Left ventricle myocardium inferior (tissue), 1 donor: ENCODE data around the gene ZNF503. TPM values are rescaled to one million over a fixed set of nuclear protein-coding genes. Genes with fewer than 3 reads are reported as not detected.

Experiments
- DNase-seq: peaks from one replicate; pipeline ENCODE4 v3.0.0-alpha.2; 2020
- H3K27ac ChIP-seq: fragments of 200-600 bp; replicated peaks from 2 replicates; pipeline ENCODE4 v1.8.0; 2021
- H3K27me3 ChIP-seq: fragments of 200-600 bp; 2 replicates; pipeline ENCODE4 v1.8.0; 2021; ENCODE audit warnings: low read depth
- H3K36me3 ChIP-seq: fragments of 200-600 bp; 2 replicates; pipeline ENCODE4 v1.8.0; 2021
- H3K4me1 ChIP-seq: fragments of 200-600 bp; 2 replicates; pipeline ENCODE4 v1.8.0; 2021
- H3K4me3 ChIP-seq: fragments of 200-600 bp; 2 replicates; pipeline ENCODE4 v1.8.0; 2021; ENCODE audit warnings: mild to moderate bottlenecking, moderate library complexity
- H3K9me3 ChIP-seq: fragments of 200-600 bp; replicated peaks from 2 replicates; pipeline ENCODE4 v1.8.0; 2021
- CTCF ChIP-seq: fragments of 200-600 bp; IDR thresholded peaks from 2 replicates; pipeline ENCODE4 v1.8.0; 2021; ENCODE audit warnings: antibody characterized with exemption, mild to moderate bottlenecking, borderline replicate concordance
- intact Hi-C: fragments of 100-400 bp; cut with micrococcal nuclease; formaldehyde crosslinking; loops from one replicate; pipeline ENCODE4 v1.11.0; 2022
- total RNA-seq: library from RNA; stranded (reverse); fragmentation: NEBNext Ultra II Directional; extraction: Animal tissue kit (Norgen Biotek cat#: 25700); gene quantifications from one replicate; pipeline ENCODE4 v1.2.1, GENCODE V29; 2021
- donor health status: DM: no; HTN: yes; CAD: no; lungs with severe emphysema.

Gene ZNF503
- total RNA-seq, 1 donor from 2014 or later = 5.9 TPM

- peaks cover 8% of the 10 kb centered on the region for H3K27me3 ChIP-seq
- H3K4me1 ChIP-seq = peaks cover 54% of the 10 kb centered on the region
- H3K27ac ChIP-seq = peak overlapping the region; percentile 98
- TF ChIP-seq CTCF = no peak
- no peaks in the 10 kb centered on the region for H3K36me3 ChIP-seq
- H3K4me3 ChIP-seq = peak overlapping the region; percentile 94
- DNase-seq = peak; percentile 21
- intact Hi-C loops = loop anchor here (10.0 kb wide), 1 partner anchor 506 kb away; no protein-coding TSS in a partner anchor
- H3K9me3 ChIP-seq = no peaks in the 10 kb centered on the region
Measured at GRCh38 chr10:75408509-75408875, 6.9 kb upstream of the ZNF503 start.

GRCh38 chr10:75407713-75408508 lies 6.3 kb upstream of the ZNF503 start:
- Histone ChIP-seq H3K4me1 (peaks cover 60% of the 10 kb centered on the region), H3K36me3 (no peaks in the 10 kb centered on the region), H3K27ac (peak overlapping the region; percentile 98), H3K4me3 (peak overlapping the region; percentile 94), H3K9me3 (no peaks in the 10 kb centered on the region), H3K27me3 (peaks cover 8% of the 10 kb centered on the region)
- peak; percentile 60 for DNase-seq
- intact Hi-C loops = loop anchor here (10.0 kb wide), 1 partner anchor 507 kb away; no protein-coding TSS in a partner anchor
- peak; percentile 28 for TF ChIP-seq CTCF

GRCh38 chr10:75407224-75407712 lies 5.7 kb upstream of the ZNF503 start:
- H3K27ac ChIP-seq = peak overlapping the region; percentile 98
- no peak for DNase-seq
- intact Hi-C loops = loop anchor here (10.0 kb wide), 1 partner anchor 508 kb away; no protein-coding TSS in a partner anchor
- H3K36me3 ChIP-seq = no peaks in the 10 kb centered on the region
- TF ChIP-seq CTCF = no peak
- H3K9me3 ChIP-seq = no peaks in the 10 kb centered on the region
- H3K27me3 ChIP-seq = peaks cover 8% of the 10 kb centered on the region
- peak overlapping the region; percentile 94 for H3K4me3 ChIP-seq
- H3K4me1 ChIP-seq = peaks cover 65% of the 10 kb centered on the region

GRCh38 chr10:75406462-75407223 lies 5.1 kb upstream of the ZNF503 start:
- H3K9me3 ChIP-seq = no peaks in the 10 kb centered on the region
- TF ChIP-seq CTCF = no peak

More at GRCh38 chr10:75406462-75407223, 5.1 kb upstream of the ZNF503 start:
- peak overlapping the region; percentile 98 for H3K27ac ChIP-seq
- no peak overlapping the region for H3K4me3 ChIP-seq
- no peak for DNase-seq
- peaks cover 65% of the 10 kb centered on the region for H3K4me1 ChIP-seq
- no peaks in the 10 kb centered on the region for H3K36me3 ChIP-seq
- intact Hi-C loops = loop anchor here (10.0 kb wide), 1 partner anchor 508 kb away; no protein-coding TSS in a partner anchor
- H3K27me3 ChIP-seq = peaks cover 8% of the 10 kb centered on the region
